Esophagus mucosa (tissue), 1 donor: ENCODE results near the gene BGN. TPM values are rescaled to one million over a fixed set of nuclear protein-coding genes. Genes with fewer than 3 reads are reported as not detected.

Source experiments
- ATAC-seq: fragments of 200-7000 bp; cut with Tn5 transposase; one replicate; pipeline ENCODE4 v1.9.1; 2020
- total RNA-seq: library from RNA; stranded (reverse); gene quantifications from one replicate; pipeline ENCODE4 v1.2.4, GENCODE V29; 2023
- donor health status: DM: yes; HTN: yes; CAD: no.

Gene BGN
- total RNA-seq, 1 donor from 2014 or later = 29.3 TPM

DNA sequence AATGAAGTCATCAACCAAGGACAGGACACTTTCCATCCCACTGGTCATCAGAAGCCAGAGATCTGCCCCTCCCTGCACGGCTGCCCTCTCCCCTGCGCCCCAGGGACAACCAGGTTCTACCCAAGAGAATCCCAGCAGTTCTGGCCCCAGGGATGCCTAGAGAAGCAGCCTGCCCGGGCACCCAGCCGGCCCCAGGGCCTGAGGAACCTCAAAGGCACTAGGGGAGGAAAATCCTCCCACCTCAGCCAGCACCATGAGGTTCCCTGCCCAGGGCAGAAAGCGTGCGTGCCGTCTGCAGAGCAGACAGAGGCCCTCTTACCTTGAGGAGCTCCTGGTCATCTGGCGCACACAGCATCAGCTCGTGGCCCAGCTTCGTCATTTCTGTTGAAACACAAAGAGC lies 32.5 kb upstream of the BGN start:
- ATAC-seq = no peak

DNA sequence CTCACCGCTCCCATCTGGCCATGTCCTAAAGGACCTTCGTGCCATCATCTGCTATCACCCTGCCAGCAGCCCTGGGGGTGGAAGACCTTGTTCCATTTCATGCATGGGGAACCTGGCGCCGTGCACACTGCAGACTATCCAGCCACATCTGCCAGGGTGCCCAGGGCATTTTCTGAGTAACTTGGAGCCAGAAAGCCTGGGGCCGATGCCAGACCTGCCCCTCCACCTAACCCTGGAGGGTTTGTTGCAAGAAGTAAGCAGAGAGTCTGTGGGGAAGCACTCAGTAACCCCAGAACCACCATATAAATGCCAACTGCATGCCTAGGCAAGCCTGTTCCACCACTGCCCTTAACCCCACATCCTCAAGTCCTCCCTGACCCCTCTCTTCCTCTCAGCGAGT lies 31.7 kb upstream of the BGN start:
- ATAC-seq = no peak

DNA sequence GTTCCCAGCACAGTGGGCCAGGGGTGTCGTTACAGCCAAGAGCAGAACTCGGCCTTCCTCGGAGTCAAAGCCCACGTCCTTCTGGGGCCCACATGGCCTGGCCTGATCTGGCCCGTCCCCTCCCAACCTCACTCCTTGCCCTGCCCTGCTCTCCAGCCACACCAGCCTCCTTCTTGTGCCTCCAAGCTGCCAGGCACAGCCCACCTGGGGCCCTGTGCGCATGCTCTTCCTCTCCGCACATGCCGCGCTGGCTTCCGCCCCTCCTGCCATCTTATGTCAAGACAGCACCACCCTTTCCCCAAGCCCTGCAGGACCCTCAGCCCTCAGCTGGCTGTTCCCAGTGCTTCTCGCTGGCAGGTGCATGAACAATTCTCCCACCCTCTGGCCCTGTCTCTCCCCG lies 31.2 kb upstream of the BGN start:
- no peak for ATAC-seq

DNA sequence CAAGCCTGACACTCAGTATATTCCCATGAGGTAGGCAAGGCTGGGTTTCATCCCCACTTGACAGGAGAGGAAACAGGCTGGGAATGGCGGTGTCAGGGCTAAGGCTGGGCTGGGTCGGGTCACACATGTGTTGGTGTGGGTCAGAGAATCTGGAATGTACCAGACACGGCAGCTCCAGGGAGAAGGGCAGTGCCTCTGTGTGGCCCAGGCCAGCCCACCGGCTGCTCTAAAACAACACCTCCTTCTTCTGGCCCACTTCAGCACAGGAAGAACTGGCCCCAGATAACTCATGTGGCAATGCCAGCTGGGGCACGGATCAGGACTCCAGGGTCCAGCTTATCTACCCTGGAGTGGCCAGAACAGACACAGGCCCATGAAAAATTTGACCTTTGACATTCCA lies 30.7 kb upstream of the BGN start:
- no peak for ATAC-seq

DNA sequence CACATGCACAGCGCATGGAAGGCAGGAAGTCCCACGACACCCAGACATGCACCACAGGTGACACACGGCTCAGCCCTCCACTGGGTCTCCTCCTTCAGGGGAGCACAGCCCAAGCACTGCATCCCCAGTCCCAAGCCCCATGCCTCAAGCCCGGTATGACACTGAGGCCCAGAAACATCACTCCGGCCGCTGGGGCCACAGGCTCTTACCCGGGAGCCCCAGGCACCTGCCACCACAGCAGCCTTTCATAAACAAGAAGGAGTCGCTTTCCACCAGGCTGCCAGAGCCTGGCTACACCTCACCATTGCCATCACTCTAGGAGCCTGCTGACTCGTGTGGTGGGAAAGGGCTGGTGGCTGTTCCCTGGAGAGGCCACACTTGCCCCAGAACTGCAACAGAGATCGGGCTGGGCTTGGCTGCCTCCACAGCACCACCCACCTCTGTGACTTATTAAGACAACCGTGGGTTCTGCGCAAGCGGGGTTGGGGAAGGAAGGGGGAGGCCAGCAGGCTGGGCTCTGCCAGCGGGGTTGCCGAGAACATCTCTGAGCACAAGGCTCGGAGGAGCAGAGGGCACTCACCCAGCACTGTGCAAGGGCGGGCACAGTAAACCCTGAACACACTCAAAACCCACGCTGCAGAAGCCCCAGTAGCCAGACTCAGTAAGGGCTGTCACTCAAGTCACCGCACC lies 28.9 kb upstream of the BGN start:
- no peak for ATAC-seq

DNA sequence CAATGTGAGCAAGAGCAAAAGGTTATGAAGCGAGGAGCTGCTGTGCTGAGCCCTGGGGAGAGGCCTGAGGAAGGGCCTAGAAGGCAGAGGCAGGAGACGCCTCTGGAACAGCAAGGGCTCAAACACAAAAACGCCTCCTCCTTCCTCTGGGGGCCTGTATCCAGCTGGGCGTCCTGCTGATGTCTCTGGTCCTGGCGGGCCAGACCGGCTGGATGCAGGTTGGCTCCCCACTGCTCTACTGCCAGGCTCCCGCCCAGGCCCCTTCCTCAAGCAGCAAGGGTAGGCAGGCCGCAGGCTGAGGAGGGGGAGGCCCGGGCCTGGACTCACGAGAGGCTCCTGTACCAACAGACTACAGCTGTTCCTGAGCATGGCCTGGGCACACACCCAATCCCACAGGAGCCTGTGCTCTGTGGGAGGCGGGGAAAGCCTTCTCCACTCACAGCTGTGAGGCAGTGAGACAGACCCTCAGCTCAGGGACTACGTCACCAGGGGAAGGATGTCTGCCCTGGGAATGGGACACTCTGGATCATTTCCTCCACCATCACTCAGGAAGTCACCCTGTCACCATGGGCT lies 26.7 kb upstream of the BGN start:
- no peak for ATAC-seq

DNA sequence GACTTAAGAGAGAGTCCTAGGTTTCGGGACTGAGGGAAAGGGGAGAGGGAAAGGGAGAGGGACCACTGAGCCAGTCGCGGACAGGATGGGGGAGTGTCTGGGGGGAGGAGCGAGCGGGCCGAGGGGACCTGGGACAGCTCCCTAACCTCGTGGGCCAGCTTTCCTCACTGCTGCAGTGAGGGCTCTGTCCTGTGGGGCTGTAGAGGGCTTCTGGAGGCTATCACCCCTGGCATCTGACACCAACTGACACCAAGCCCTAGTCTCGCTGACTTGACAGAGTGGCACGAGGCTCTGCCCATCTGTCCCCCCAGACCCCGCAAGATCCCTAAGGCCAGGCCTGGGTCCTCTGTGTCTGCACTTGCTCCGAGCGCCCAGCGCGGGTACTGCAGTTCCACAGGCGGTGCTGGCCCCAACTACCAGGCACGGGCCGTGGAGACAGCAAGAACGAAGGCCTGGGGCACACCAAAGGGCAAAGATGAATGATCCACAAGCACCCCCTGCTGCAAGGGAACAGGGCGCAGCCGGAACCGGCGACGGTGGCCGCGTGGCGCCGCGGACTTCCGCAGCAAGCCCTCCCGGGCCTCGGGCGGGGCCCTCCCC lies 24.9 kb upstream of the BGN start:
- peak; percentile 22 for ATAC-seq

DNA sequence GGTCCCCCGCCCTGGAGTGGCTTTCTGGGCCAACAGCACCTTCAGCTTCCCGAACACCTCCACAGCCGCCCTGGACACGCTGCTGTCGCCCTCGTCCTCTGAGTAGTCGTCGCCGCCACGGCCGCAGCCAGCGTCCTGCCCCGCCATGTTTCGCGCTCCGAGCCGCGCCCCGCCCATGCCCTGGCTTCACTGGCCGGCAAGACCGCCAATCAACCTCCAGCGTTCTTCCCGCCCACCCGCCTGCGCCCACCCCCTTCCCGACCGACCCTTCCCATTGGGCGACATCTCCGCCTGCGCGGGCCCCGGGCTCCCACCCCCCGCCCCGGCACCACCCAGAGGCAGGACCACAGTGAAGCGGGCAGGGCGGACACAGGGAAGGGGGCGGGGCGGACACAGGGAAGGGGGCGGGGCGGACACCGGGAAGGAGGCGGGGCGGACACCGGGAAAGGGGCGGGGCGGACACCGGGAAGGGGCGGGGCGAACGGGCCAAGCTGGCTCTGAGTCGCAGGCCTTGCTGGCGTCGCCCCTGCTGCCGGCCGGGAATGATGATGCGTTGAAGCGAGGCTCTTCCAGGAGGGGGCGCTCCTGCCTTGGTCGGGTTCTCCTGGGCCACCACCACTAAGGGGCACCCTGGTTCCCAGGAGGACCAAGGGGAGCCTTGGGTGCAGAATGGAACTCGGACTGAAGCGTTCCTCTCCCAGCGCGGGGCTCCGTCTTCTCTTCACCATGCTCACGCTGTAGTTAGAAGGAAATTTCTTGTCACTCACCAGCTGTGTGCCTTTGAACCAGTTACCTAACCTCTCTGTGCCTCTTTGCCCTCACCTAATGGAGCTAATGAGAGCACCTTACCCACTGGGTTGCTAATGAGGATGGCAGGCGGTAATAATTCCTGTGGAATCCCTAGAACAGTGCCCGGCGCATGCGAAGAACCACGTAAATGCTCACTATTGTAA lies 24.1 kb upstream of the BGN start, which contains the start of gene HAUS7:
Gene HAUS7 (minus strand): TSS at position 166 of the 953 bp plus-strand sequence. CDS start 19 bp downstream, at position 147.
- peak; percentile 92 for ATAC-seq

DNA sequence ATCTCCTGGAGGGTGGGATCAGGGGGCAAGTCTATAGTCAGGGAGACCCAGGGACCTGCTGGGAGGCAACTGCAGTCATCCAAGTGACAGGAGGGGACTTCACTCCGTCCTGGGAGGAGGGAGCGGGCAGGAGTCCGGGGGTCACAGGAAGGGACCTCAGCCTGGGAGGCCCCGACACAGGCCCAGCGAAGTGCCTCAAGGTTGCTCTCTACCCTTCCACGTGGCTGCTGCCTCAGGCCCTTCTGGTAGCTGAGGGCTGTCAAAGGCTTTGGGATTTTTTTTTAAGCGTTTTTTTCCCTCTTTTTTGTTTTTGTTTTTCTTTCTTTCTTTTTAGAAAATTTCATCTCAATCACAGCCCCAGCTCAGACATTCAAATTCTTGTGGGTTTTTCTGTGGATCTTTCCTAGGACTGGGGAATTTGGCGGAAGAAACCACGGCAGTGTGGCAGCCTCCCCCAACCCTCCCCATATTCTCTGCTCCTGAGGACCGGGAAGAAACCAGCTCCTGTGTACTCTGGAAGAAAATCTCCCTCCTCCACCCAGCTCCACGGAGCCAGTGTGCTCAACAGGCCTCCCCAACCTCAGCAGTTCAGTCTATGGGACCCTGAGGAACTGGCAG lies 23.0 kb upstream of the BGN start:
- no peak for ATAC-seq

DNA sequence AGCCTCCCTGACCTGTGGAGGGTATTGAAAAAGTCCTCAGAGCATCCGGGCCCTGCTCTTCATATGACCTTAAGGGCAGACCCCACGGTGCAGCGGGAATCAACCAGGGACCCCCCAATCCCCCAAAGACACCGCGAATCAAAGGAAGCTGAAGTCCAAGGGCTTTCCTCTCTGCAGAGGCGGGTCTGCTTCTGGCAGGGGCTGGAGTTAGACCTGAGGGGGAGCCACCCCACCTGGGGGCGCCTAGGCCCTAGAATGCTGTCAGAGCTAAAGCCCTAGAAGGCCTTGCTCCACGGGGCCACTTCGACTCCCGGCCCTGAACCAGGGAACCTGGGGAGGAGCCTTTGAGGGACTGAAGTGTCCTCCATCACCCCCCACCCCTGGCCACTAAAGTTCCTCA lies 21.7 kb upstream of the BGN start:
- no peak for ATAC-seq

DNA sequence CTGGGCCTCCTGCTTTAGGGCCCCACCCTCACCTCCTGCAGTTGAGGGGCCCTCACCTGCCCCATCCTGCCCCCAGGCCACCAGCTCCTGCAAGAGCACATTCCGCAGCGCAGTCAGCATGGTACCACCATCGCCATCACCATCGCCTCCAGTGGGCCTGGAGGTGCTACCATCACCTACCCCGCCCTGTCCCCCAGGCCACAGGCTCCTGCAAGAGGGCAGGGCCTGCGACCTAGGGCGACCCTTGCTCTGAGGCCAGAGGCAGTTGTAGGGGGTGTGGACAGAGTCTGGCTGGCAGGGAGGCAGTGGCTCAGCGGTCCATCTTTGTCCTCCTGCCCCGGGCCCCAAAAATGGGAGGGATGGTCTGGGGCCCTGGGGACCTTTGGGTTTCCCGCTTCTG lies 20.5 kb upstream of the BGN start:
- ATAC-seq = no peak

DNA sequence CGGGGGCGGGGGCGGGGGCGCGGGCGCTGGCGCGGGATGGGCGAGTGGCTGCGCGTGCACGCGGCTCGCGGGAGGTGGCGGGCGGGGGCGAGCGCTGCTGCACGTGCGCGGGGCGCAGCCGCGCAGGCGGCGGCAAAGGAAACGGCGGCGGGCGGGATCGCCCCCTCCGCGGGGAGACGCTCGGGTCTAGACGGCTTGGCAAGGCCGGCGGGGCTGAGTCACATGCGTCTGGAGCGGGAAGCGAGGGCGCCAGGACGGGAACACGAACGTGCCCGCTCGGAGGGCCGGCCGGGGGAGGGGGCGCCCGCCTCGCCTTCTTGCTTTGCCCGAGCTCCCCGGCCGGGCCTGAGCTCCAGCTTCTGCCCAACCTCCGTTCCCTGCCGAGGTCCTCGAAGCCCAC lies 20.1 kb upstream of the BGN start:
- no peak for ATAC-seq

DNA sequence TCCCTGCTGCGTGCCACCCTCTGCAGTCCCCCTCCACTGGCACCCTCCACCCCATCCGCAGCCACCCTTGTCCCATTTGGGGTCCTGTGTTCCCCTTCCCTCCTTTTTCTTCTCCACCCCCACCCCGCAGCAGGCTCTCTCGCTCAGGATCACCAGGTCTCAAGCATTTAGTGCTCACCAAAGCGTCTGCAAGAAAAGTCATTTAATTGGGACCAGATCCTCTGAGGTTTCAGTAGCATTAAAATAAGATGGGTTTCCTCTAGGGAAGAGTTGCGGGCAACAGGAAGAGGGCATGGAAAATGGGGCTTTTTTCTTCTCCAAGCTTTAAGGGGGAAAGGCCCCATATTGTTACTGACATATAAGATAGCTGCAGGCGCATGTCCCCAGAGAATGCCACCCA lies 19.5 kb upstream of the BGN start:
- no peak for ATAC-seq

DNA sequence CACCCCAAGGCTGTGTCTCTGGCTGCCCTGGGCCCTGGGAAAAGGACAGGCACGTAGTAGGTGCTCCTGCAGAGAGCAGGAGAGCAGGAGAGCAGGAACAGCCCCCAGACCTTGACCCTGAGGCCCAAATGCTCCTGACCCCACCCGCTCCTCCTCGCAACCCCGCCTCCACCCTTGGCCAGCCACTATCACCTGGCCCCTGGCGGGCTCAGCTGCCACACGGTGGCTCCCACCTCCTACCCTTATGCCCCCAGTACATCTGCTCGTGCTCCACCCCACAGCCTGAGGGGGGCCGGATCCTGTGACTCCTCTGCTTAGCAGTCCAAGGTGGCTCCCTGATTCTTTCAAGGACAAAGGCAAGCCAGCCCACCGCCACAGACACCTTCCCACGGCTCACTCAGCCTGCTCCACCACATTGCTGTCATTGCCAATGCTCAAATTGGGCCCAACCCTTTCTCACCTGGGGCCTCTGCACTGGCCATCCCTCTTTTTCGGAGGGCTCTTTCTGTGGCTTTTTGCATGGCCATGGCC lies 19.0 kb upstream of the BGN start:
- no peak for ATAC-seq

DNA sequence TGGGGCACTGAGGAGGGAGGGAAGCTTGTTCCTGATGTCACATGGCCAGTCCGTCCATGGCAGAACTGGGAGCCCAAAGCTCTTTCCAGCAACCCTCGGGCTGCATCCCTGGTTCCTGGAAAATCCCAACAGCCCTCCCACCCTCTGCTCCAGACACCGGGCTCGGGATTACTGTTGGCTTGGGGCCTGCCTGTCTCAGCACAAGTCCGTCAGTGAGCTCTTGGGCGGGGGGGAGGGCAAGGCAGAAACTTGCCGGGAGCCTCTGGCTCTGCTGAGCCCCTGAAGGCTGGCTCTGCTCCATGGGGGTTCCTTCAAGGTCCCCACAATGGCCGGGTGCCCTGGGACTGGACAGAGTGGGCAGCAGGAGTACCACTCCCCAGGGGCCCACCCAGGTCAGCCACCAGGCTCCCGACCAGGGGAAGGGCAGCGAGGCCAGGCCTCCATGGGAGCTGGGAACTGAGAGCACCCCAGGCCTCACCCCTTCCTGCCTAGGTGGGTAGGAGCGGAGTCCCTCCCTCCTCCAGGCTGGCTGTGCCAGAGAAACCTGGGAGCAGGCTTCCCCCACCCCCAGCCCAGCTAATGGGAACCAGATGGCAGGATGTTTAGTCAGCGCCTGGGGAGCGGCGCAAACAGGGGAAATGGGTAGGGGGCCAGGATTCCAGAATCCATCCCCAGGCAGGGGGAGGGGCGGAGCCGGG lies 18.0 kb upstream of the BGN start:
- no peak for ATAC-seq

DNA sequence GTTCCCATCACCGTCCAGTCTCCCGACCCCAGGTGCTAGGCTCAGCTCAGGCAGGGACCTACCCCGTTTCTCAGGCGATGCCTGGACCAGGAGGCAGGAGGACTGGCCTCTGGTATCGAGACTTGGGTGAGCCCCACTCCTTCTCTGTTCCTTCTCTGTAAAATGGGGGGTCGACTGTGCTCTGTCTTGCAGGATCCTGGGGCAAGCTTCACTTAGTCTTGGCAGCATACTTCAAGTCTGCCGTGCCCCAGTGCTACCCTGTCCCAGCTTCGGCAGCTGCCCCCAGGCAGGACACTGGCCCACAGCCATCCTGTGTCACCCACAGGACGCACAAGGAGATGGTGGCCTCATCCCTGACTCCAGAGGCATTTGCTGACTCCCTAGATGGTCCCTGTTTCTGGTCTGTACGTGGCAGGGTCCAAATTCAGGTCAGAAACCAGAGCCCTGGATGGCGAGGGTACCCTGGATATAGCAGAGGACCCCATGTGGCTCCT lies 17.4 kb upstream of the BGN start:
- no peak for ATAC-seq

DNA sequence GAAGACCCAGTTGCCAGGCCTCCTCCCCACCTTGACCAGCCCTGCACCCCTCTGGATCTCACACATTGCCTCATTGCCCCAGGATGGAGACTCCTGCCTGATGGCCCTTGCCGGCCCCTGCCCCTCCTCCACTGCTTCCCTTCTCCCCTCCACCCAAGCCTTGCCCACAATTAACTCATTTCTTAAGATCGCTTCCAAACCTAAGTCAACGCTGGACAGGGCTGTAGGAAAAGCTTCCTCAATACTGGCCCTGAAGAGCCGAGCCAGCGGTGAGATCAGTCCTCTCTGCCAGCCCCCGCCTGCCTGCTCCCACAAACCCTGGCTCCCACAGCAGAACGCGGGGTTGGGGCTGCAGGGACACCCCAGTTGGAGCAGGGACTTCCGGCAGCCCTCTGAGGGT lies 16.9 kb upstream of the BGN start:
- ATAC-seq = no peak

DNA sequence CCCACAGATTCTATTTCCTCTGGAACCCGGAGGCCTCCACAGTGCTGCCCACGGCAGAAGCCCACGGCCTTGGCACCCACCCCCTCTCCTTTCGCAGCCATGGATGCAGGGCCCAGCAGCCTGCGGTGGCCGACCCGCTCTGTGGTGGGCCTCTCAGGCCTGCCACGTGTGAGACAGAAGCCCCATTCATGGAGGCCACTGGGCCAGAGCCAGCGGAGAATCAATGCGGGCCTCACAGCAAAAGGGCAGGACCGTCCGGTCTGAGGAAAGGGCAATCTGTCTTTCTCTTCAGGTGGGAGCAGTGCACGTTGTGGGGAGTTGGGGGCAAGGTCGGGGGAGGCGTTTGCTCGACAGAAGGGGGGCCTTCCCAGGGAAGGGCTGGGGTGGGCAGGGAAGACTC lies 16.0 kb upstream of the BGN start:
- no peak for ATAC-seq

DNA sequence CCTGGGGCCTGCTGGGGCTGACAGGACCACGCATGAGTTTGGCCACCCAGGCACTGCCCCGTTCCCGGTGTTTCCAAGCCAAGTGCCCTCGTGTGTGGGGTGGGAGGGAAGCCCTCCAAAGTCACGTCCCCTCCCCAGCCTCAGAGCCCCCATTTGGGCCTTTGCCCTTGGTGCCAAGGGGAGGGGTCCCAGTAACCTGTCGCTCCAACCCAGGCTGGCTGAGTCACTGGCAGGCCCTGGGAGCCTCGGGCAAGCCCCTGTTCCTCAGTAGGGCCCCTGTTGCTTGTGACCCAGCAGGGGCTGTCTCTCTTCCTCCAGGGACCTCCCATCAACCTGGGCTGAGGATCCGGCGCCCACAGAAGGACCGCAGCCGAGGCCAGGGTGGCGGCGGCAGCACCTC lies 13.7 kb upstream of the BGN start:
- no peak for ATAC-seq

DNA sequence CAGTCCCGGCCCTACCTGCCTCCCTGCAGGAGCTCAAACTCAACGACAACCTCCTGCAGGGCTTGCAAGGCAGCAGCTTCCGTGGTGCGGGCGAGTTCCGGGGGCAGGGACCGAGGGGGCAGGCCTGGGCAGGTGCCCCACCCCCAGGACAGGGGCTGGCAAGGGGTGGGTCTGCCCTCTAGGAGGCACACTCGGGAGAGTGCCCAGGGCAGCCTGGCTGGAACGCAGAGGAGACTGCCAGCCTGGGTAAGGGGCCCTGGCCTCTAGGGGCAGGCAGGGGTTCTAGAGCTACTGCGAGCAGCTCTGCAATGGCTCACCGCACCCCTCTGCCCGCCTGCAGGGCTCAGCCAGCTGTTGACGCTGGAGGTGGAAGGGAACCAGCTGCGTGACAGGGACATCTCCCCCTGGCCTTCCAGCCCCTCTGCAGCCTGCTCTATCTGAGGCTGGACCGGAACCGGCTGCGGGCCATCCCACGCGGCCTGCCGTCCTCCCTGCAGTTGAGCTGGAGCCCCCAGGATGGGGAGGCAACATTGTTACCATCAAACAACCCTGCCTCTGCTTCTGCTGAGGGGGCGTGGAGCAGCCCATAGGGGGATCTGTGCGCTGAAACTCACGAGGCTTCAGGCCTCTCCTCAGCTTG lies 12.3 kb upstream of the BGN start:
- ATAC-seq = no peak
